HG03439 (cell line): ENCODE results near the gene MYRFL.
A peak's percentile ranks its signal among the peaks of the same experiment; 100 is the strongest.

ENCODE experiments used
- ATAC-seq: cut with Tn5 transposase; IDR thresholded peaks from one replicate; pipeline ENCODE4 v1.9.1; 2021; ENCODE audit warnings: mild to moderate bottlenecking, moderate library complexity; ENCODE audit not compliant: unreplicated experiment

The MYRFL gene

GRCh38 chr12:69929125-69929524 is 104.1 kb downstream of the MYRFL start:
- ATAC-seq: no peak

DNA sequence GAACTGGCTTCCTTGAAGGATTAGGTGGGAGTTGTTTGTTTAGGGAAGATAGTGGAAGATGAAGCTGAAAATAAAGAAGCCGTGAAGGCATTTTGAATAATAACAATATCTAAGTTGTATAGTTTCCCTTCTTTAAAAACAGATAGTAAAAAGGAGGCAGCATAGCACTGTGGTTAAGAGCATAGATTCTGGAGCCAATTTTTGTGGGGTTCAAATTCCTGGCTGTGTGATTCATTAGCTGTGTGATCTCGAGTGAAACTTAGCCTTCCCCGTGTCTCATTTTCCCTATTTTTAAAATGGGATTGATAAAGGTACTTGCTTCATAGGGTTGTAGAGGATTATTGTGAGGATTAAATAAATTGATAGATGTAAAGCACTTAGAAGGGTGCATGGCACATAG is 104.5 kb downstream of the MYRFL start:
- no peak for ATAC-seq

- no peak for ATAC-seq
These were observed 106.5 kb downstream of the MYRFL start for GRCh38 chr12:69931569-69931968.

DNA sequence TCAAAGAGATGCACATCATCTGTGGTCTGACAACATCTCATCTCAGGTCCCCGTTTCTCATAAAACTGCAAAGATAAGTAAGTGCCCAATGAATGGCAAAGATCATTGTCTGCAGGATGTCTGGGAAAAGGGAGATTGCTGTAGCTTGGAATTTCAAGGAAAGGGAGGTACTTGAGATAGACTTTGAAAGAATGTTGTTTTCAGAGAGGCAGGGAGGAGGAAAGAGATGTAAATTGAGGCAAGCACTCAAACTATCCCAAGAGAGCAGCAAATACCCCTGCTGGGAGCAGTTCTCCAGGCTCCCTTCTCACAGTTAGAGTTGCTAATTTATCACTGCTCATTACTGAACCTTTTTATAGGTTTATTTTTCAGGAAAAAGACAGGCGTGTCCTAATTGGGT is 107.1 kb downstream of the MYRFL start:
- ATAC-seq: no peak

GRCh38 chr12:69932676-69933552 is 107.9 kb downstream of the MYRFL start:
- peak; percentile 91 for ATAC-seq

GRCh38 chr12:69934011-69934410 is 109.0 kb downstream of the MYRFL start:
- ATAC-seq: no peak

GRCh38 chr12:69935651-69936100 is 110.6 kb downstream of the MYRFL start:
- no peak for ATAC-seq

- ATAC-seq: no peak
These were observed 111.2 kb downstream of the MYRFL start for GRCh38 chr12:69936214-69936731.

- no peak for ATAC-seq
These were observed 111.7 kb downstream of the MYRFL start for GRCh38 chr12:69936766-69937165.

GRCh38 chr12:69947123-69947522 is 122.1 kb downstream of the MYRFL start:
- ATAC-seq: no peak

- ATAC-seq: no peak
These were observed 122.9 kb downstream of the MYRFL start for GRCh38 chr12:69947897-69948296.

- no peak for ATAC-seq
These were observed 123.8 kb downstream of the MYRFL start for GRCh38 chr12:69948851-69949250.

DNA sequence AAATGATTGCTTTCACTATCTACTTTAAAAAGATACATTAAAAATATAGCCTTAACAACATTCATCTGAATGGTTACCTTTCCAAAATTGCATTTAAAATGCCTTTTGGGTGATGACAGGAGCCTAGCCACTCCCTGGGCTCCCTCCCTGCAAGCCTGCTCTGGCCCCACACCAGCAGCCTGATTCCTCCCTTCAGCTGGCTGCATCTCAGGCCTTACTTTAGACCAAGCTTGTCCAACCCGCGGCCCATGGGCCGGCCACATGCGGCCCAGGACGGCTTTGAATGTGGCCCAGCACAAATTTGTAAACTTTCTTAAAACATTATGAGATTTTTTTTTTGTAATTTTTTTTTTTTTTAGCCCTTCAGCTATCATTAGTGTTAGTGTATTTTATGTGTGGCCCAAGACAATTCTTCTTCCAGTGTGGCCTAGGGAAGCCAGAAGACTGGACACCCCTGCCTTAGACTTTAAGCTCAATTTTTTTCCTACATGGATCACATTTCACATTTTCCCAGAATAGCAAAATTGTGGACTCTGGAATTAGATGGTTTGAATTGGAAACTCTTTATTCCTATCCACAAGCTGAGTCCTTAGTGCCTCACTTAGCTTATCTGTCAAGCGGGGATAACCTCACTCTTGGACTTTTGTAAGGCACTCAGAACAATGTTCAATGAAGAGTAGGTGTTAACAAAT is 124.4 kb downstream of the MYRFL start:
- ATAC-seq: no peak

GRCh38 chr12:69951108-69951507 is 126.1 kb downstream of the MYRFL start:
- ATAC-seq: no peak

DNA sequence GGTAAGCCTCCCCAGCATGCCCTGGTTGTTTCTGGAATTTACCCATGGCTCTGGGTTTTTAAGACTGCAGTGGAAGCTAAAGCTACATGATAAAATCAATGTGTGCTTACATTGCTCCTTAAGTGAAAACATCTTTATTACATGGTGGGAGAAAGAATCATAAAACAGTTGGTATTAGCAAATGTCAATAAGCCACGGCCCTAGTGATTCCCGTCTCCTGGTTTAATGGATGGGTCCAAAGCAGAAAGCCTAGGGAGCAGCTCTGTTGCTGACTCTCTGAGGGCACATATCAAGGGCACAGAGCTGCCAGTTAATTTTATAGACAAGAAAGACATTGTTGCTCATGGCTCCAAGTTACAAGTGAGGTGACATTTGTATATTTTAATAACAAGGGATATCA is 127.9 kb downstream of the MYRFL start:
- ATAC-seq: no peak

DNA sequence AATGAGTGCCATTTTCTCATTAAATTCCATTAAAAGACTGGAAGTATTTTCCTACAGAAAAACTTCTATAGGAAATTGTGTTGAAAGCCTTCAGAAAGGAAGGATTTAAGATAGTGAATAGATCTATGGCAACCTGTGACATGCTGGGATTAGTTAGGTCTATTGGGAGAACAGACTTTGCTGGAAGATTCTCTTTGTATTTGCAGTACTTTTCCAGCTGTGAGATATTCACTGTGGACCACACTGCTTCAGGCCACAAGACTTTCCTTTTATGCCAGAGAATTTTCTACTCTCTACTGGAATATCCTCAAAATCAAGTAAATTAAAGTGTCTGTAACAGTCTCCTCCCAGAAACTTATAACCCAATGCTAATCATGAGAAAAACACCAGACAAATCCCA is 136.2 kb downstream of the MYRFL start:
- ATAC-seq: no peak

DNA sequence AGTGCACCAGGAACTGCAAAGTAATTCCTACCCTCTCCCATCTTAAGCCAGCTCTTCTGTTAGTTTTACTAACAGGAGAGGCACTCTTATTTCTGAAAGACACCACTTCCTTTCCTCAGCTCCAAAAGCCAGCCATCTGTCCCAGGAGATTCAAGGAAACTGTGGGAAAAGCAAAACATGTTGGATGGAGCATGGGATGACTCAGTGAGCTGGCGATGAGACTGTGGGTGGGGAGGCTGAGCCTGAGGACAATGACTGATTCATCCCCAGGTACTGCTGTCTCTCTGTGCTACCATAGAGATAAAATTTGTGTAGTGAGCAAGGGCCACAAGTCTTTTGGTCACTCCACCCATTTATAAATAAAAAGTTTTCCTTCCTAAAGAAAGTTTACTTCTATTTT is 141.4 kb downstream of the MYRFL start:
- ATAC-seq: no peak

- ATAC-seq: no peak
These were observed 141.8 kb downstream of the MYRFL start for GRCh38 chr12:69966839-69967238.

DNA sequence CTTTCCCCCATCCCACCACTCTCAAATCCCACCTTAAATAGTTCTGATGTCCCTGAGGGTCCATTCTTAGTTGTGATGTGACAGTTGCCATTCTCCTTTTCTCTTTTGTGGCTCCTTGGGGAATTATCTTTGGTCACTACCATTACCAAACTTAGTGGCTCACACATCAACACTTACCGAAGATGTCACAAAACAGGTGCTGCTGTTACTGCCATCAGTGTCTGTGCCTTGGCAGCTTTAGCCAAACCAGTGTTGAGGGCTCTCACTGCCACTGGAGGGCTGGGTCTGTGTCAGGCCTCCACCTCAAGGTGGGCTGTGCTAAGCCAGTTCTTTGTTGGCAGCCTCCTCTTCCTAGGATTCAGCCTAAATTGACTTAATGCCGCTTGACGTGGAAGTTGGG is 144.0 kb downstream of the MYRFL start:
- ATAC-seq: no peak

DNA sequence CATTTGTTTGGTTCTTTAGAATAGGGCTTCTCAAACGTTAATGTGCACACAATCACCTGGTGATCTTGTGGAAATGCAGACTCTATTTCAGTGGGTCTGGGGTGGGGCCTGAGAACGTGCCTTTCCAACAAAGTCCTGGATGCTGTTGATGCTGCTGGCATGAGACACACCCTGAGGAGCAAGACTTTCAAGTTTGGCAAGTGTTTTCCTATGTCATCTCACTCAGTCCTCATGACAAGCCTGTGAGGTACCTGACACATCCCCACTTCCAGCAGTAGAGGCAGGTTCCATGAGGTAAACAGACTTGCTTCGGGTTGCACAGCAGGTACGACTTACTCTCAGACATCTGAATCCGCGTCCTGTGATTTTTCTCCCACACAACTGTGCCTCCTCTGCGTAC is 147.1 kb downstream of the MYRFL start:
- ATAC-seq: no peak

- no peak for ATAC-seq
These were observed 153.0 kb downstream of the MYRFL start for GRCh38 chr12:69978020-69978419.

GRCh38 chr12:69981881-69982475 is 157.0 kb downstream of the MYRFL start:
- no peak for ATAC-seq
